ENCODE measurements around the gene TBC1D22A. TPM values are rescaled to one million over a fixed set of nuclear protein-coding genes. Genes with fewer than 3 reads are reported as not detected.

TBC1D22A gene
- total RNA-seq, 1 experiment from 2014 or later, result 20.9 TPM

GRCh38 chr22:47119181-47119580 lies 356.7 kb downstream of the TBC1D22A start:
- H3K27me3 ChIP-seq (ENCODE audit: insufficient read depth, low read length), result no peaks in the 10 kb centered on the region
- ChIA-PET CTCF (no interaction called here), POLR2A (no interaction called here), RAD21 (ENCODE audit: low non-redundant PET in 1 of 2, low total read pairs in 2 of 2, uncharacterized antibody in 2 of 2, unreplicated experiment in 2 of 2) (no interaction called here)
- no peak overlapping the region for H3K4me3 ChIP-seq (replicated peaks in 1 of 2; ENCODE audit: low read depth in 1 of 2, low read length in 2 of 2)
- intact Hi-C loops (cut with micrococcal nuclease), result no loop called here
- no TSS peak for BruUV-seq (replicated peaks)
- H2AFZ ChIP-seq (ENCODE audit: low read depth, low read length, poor library complexity, severe bottlenecking), result no peak overlapping the region
- DNase-seq (ENCODE audit: low read depth, low spot score) (no peak), ATAC-seq (no peak)
- no peak overlapping the region for H3K27ac ChIP-seq (ENCODE audit: low read depth, low read length)
- no peak overlapping the region for H3K4me2 ChIP-seq (ENCODE audit: low read length)
- no peak for TF ChIP-seq ZBTB33 (IDR thresholded peaks at IDR 0.05; ENCODE audit: extremely low read depth, insufficient replicate concordance, low read length)
- TF ChIP-seq SRF (IDR thresholded peaks at IDR 0.05; ENCODE audit: low read depth), result no peak
- no peak overlapping the region for H3K9ac ChIP-seq (ENCODE audit: low read length)
- no peaks in the 10 kb centered on the region for H3K36me3 ChIP-seq (ENCODE audit: control insufficient read depth in 1 of 2, insufficient read depth in 2 of 2, low read length in 2 of 2)
- no peaks in the 10 kb centered on the region for H4K20me1 ChIP-seq (ENCODE audit: insufficient read depth)
- no peaks in the 10 kb centered on the region for H3K9me2 ChIP-seq (ENCODE audit: insufficient read depth)
- H3K79me2 ChIP-seq (ENCODE audit: insufficient read depth, low read length), result no peaks in the 10 kb centered on the region
- no peaks in the 10 kb centered on the region for H3K9me3 ChIP-seq (ENCODE audit: control insufficient read depth in 1 of 2, insufficient read depth in 1 of 2, low read depth in 1 of 2, low read length in 2 of 2)
- peaks cover 0 to 10% of the 10 kb centered on the region in 2 experiments; a peak in 1 of 4 replicates for H3K4me1 ChIP-seq (ENCODE audit: control insufficient read depth in 1 of 2, insufficient read depth in 2 of 2, low read length in 2 of 2)

DNA sequence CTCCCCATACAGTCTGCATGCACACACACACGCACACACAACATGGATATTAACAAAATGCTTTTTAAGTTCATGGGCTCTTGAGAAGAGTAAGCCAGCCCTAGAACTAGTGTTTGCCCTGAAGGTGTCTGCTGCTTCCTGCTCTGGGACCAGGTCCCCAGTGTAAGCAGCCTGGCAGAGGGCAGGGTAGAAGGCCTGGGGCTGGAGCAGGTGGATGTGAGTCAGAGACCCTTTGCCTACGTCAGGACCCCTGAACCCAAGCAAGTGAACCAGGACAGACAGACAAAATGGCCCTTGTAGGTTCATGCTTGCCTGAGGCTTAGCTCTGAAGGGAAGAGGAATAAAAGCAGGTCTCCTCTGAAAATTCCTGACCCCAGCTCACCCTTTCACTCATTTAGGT lies 357.9 kb downstream of the TBC1D22A start:
- DNase-seq (ENCODE audit: low read depth, low spot score), result no peak
- RAD21 ChIA-PET (ENCODE audit: low non-redundant PET in 1 of 2, low total read pairs in 2 of 2, uncharacterized antibody in 2 of 2, unreplicated experiment in 2 of 2), result no interaction called here
- Histone ChIP-seq H3K79me2 (ENCODE audit: insufficient read depth, low read length) (no peaks in the 10 kb centered on the region), H3K9ac (ENCODE audit: low read length) (no peak overlapping the region), H3K4me3 (replicated peaks in 1 of 2; ENCODE audit: low read depth in 1 of 2, low read length in 2 of 2) (no peak overlapping the region), H3K27me3 (ENCODE audit: insufficient read depth, low read length) (no peaks in the 10 kb centered on the region), H3K4me1 (ENCODE audit: control insufficient read depth in 1 of 2, insufficient read depth in 2 of 2, low read length in 2 of 2) (peaks cover 0 to 5% of the 10 kb centered on the region in 2 experiments; a peak in 2 of 4 replicates), H3K27ac (ENCODE audit: low read depth, low read length) (no peak overlapping the region), H3K9me2 (ENCODE audit: insufficient read depth) (no peaks in the 10 kb centered on the region), H2AFZ (ENCODE audit: low read depth, low read length, poor library complexity, severe bottlenecking) (no peak overlapping the region), H3K9me3 (ENCODE audit: control insufficient read depth in 1 of 2, insufficient read depth in 1 of 2, low read depth in 1 of 2, low read length in 2 of 2) (no peaks in the 10 kb centered on the region), H3K4me2 (ENCODE audit: low read length) (no peak overlapping the region), H3K36me3 (ENCODE audit: control insufficient read depth in 1 of 2, insufficient read depth in 2 of 2, low read length in 2 of 2) (no peaks in the 10 kb centered on the region), H4K20me1 (ENCODE audit: insufficient read depth) (no peaks in the 10 kb centered on the region)
- no TSS peak for BruUV-seq (replicated peaks)
- TF ChIP-seq REST (IDR thresholded peaks at IDR 0.05; ENCODE audit: low read depth) (no peak), RAD21 (IDR thresholded peaks at IDR 0.05; ENCODE audit: low read depth) (no peak), ZNF274 (IDR thresholded peaks at IDR 0.05; ENCODE audit: low read depth, low read length) (no peak), MAX (IDR thresholded peaks at IDR 0.05) (no peak), SP1 (IDR thresholded peaks at IDR 0.05; ENCODE audit: low read depth) (no peak), FOSL1 (IDR thresholded peaks at IDR 0.05; ENCODE audit: low read depth) (no peak), TCF7L2 (IDR thresholded peaks at IDR 0.05; ENCODE audit: borderline replicate concordance, extremely low read depth, insufficient read depth, insufficient read length) (no peak), SIN3A (IDR thresholded peaks at IDR 0.05; ENCODE audit: low read depth) (no peak), YY1 (IDR thresholded peaks at IDR 0.05; ENCODE audit: extremely low read depth, insufficient replicate concordance, low read depth, low read length) (no peak), CBX3 (IDR thresholded peaks at IDR 0.05; ENCODE audit: low read depth) (no peak)
- CTCF ChIA-PET, result no interaction called here
- intact Hi-C loops (cut with micrococcal nuclease), result no loop called here
- POLR2A ChIA-PET, result no interaction called here
- no peak for ATAC-seq
